C4-2B (cell line): ENCODE data around the gene LRMDA.

ENCODE experiments used
- H3K27ac ChIP-seq: fragments of 450-650 bp; 2 replicates; pipeline ENCODE4 v1.5.1; 2017
- CTCF ChIP-seq: fragments of 450-650 bp; conservative IDR thresholded peaks from 2 replicates; pipeline ENCODE4 v1.5.1; 2017; ENCODE audit warnings: mild to moderate bottlenecking
- ZFX ChIP-seq: fragments of 450-650 bp; IDR thresholded peaks from 2 replicates; pipeline ENCODE4 v1.6.1; 2017

The LRMDA gene

GRCh38 chr10:76298329-76298728, 866.9 kb downstream of the LRMDA start:
- TF ChIP-seq ZFX (no peak), CTCF (no peak)
- H3K27ac ChIP-seq: no peak overlapping the region

- TF ChIP-seq CTCF (no peak), ZFX (no peak)
Measured at GRCh38 chr10:76299501-76299900, 868.1 kb downstream of the LRMDA start.

GRCh38 chr10:76301211-76301610, 869.8 kb downstream of the LRMDA start:
- no peak for TF ChIP-seq ZFX
- TF ChIP-seq CTCF: no peak
- H3K27ac ChIP-seq: no peak overlapping the region

More at GRCh38 chr10:76299501-76299900, 868.1 kb downstream of the LRMDA start:
- H3K27ac ChIP-seq: no peak overlapping the region

GRCh38 chr10:76301950-76302349, 870.5 kb downstream of the LRMDA start:
- TF ChIP-seq ZFX (no peak), CTCF (peak; percentile 38)

GRCh38 chr10:76302481-76302880, 871.1 kb downstream of the LRMDA start:
- no peak overlapping the region for H3K27ac ChIP-seq
- TF ChIP-seq CTCF (no peak), ZFX (no peak)

More at GRCh38 chr10:76301950-76302349, 870.5 kb downstream of the LRMDA start:
- H3K27ac ChIP-seq: no peak overlapping the region

- TF ChIP-seq ZFX: no peak
- no peak for TF ChIP-seq CTCF
- H3K27ac ChIP-seq: no peak overlapping the region
Measured at GRCh38 chr10:76302961-76303630, 871.7 kb downstream of the LRMDA start.

- no peak overlapping the region for H3K27ac ChIP-seq
- TF ChIP-seq ZFX (no peak), CTCF (peak; percentile 79)
Measured at GRCh38 chr10:76303682-76304316, 872.4 kb downstream of the LRMDA start.
